Fibroblast of peridontal ligament (primary cell): Measurements from ENCODE around the gene USP26.
"Not testable (repeated sequence)": the region's sequence is repeated elsewhere in the genome, so short reads cannot be mapped to it uniquely, and the experiment has no call there.

ENCODE experiments used
- DNase-seq: peaks from one replicate; pipeline ENCODE4 v3.0.0-alpha.2; 2010; ENCODE audit errors: extremely low read depth

USP26 gene

DNA sequence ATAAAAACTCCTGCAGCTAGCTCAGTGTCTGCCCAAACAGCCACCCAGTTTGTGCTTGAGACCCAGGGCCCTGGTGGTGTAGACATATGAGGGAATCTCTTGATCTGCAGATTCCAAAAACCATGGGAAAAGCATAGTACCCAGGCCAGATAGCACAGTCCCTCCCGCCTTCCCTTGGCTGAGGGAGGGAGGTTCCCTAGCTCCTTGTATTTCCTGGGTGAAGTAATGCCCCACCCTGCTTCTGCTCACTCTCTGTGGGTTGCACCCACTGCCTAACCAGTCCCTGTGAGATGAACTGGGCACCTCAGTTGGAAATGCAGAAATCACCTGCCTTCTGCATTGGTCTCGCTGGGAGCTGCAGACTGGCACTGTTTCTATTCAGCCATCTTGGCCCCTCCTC, 54.6 kb downstream of the USP26 start:
- no peak for DNase-seq

DNA sequence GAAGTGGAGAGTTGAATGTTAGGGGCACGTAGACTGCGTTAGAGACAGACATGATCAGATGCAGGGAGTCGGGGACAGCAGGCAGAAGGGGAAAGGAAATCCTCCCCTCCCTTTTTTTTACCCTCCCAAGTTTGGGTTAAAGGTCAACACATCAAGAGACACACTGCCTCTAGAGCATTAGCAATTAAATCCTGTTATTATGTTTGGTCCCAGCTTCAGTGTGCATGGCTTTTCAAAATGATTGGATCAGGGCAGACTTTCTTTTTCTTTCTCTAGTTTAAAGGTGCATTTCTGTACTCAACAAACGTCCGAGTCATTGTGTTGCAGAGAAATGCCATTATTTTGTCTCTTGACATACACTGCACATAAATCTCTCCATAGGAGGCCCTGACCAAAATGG, 63.9 kb downstream of the USP26 start:
- no peak for DNase-seq

DNA sequence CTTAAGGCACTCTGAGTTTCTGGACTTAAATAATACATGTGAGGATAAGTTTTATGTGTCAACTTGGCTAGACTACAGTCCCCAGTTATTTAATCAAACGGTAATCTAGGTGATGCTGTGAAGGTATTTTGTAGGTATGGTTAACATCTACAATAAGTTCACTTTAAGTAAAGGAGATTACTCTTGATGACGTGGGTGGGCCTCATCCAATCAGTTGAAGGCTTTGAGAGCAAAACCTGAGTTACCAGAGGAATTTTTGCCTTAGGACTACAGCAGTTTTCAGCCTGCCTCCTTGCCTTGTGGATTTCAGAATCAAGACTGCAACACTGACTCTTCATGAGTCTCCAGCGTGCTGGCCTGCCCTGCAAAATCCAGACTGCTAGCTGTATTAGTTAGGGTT, 78.7 kb downstream of the USP26 start:
- no peak for DNase-seq

DNA sequence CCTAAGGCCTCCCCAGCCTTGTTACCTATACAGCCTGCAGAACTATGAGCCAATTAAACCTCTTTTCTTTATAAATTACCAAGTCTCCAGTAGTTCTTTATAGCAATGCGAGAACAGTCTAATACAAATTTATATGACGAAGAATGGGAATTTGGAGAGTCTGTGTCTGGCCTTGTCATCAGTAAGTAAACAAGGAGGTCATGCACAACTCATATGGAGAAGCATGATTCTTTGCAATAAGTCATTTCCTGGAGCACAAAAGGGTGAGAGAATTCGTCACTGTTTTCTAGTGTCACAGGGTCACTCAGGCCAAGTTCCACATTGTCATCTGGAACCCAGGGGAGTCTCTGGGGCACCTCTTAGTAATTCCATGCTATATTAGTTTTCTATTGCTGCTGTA, 89.5 kb downstream of the USP26 start:
- no peak for DNase-seq

DNA sequence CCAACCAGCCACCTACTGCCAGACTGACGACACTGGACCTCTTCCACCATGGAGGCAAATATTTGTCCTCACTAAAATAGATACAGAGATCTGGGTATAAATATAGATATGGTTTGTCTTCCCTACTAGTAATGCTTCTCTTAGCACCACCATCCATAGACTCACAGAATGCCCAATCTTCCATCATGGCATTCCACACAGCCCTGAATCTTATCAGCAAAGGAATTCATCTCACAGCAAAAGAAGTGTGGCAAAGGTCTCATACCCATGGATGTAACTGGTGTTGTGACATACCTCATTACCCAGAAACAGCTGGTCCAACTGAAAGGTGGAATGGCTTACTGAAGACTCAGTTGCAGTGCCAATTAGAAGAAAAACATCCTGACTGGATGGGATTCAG, 91.3 kb downstream of the USP26 start:
- DNase-seq = no peak

DNA sequence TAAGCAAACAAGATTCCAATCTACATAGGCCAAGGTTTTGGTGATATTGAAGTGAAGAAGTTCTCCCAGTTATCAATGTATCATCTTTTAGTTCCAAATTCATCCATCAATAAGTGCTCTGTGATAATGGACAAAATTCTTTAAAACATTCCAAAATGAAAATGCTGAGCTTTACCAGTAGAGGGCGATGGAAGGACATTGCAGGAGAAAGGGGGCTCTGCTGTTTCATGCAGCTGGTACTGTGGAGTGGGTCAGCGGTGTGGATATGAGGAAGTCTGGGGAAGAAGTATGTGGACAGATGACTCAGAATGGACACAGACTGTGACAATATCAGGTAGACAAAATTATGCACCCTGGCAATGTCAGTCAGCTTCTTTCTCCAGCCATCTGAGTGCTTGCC, 91.9 kb downstream of the USP26 start:
- no peak for DNase-seq

DNA sequence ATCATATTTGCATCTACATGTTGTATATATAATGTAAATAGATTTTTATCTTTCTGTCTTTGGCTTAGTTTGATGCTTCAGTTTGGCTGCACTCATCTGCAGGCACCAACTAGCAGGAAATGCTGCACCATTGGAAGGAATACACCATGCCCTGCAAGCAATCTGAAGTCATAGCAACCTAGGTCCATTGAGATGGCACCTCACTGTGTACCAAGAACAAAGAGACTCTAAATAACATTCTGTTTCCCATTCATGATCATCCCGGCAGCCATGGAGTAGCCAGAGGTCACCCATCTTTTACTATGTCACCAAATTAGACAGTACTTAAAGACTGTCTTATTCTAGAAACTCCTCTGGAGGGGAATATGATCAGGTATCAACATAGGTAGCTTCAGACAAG, 97.7 kb downstream of the USP26 start:
- DNase-seq = no peak

DNA sequence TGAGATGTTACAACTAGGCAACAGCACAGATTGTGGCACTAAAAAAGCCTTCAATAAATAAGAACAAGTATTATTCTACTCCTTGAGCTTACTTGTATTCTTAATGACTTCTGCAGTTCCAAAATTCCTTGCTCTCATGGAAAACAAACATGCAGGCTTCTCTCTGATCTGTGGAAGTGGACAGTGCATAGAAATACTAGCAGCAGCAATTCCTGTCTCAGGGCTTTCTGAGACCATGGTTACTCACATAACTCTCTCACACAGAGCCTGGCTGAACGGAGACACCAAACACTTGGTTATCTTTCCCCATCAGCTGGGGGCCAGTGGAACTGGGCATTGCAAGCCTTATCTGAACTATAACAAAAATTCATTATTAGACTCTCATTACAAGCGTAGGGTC, 106.1 kb downstream of the USP26 start:
- no peak for DNase-seq

DNA sequence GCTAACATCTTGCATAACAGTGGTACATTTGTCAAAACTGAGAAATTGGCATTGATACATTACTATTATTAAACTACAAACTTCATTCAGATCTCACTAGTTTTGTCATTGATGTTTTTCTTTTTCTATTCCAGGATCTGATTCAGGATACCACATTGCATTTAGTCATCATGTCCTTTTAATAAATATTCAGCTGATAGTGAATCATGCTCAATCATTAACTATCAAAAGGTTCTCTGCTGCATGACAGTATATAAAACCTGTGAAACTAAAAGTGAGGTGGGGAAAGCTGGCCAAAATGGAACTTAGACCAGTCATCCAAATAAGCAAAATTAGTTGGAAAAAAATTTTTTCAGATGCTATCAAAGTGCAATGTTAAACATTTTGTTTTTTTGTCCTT, 110.4 kb downstream of the USP26 start:
- no peak for DNase-seq

DNA sequence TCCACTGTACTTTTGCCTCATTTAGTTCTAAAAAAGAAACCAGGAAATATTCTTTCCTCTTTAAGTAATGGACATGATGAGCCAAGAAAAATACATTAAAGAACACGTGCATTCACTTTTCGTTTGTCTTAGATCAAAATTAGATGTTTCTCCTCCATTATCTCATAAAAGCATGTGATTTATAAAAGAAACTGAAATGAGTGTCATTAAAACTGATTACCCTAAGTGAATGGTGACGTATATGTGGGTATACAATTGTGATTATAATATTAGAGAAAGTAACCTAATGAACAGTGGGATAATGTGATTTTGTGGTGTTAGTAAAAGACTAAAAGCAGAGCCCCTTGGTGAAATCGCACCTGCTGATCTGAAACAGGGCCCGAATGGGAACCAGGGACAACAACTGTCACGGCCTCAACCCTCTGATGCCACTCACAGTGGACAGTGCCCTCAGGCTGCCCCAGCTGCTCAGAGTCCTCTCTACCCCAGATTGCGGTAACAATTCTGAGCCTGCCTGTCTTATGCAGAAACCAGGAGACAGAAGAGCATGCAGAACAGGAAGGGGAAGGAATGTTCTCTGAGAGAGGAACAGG, 112.8 kb downstream of the USP26 start:
- DNase-seq = no peak

DNA sequence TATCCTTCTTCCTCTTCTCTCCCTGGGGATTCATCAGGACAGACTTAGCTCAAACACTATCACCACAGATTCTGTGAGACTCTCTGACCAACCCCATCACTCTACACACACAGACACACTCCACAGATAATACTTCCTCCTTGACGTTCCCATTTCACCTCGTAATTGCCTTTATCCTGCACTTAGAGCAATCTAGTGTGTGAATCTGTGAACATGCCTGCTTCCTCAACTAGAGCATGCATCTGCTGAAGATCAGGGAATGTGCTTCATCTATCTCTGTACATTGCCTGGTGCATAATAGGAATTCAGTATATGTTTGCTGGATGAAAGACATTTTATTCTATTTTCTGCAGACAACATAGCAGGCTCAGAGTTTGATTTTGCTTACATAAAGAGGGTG, 113.4 kb downstream of the USP26 start:
- no peak for DNase-seq

DNA sequence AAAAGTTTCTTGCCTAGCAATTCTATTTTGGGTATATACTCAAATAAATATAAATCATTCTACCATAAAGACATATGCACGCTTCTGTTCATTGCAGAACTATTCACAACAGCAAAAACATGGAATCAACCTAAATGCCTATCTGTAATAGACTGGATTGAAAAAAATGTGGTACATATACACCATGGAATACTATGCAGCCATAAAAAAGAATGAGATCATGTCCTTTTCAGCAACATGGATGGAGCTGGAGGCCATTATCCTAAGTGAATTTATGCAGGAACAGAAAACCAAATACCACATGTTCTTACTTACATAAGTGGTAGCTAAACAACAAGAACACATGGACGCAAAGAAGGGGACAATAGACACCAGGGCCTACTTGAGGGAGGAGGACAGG, 116.9 kb downstream of the USP26 start:
- DNase-seq = not testable (repeated sequence)
